ENCODE data around the gene EPHB2.

DNA sequence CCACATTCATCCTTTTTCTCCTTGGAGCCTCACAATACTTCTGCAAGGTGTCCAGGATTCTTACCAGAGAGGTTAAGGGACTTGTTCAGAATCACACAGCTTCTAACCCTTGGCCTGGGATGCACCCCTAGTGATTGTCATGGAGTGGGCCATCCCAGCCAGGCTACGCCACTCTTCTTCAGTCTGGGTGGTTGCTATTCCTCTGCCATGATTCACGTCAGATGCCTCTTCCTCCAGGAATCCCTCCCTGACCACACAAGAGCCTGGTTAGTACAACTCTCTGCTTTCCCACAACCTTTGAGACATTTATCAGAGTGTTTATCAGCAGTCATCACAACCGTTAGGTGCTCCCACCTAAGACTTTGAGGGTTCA lies 121.8 kb downstream of the EPHB2 start:
- no peak for TF ChIP-seq CTCF (CRISPR knock-in tag; IDR thresholded peaks at IDR 0.05)
- no peak for TF ChIP-seq POLR2A (IDR thresholded peaks at IDR 0.05; ENCODE audit: insufficient read depth in 1 of 2, low read depth in 2 of 2, low read length in 2 of 2)
- TF ChIP-seq HINFP (CRISPR knock-in tag; IDR thresholded peaks at IDR 0.05; ENCODE audit: low read depth) = no peak
- no peak for TF ChIP-seq NR2F6 (IDR thresholded peaks at IDR 0.05)
- no peak for TF ChIP-seq NR2F6 (CRISPR knock-in tag; IDR thresholded peaks at IDR 0.05)
- TF ChIP-seq, protein P1, sequence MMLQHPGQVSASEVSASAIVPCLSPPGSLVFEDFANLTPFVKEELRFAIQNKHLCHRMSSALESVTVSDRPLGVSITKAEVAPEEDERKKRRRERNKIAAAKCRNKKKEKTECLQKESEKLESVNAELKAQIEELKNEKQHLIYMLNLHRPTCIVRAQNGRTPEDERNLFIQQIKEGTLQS (CRISPR knock-in tag; IDR thresholded peaks at IDR 0.05) = no peak

Data from HepG2 (cell line).